ENCODE measurements around the gene XXYLT1.

DNA sequence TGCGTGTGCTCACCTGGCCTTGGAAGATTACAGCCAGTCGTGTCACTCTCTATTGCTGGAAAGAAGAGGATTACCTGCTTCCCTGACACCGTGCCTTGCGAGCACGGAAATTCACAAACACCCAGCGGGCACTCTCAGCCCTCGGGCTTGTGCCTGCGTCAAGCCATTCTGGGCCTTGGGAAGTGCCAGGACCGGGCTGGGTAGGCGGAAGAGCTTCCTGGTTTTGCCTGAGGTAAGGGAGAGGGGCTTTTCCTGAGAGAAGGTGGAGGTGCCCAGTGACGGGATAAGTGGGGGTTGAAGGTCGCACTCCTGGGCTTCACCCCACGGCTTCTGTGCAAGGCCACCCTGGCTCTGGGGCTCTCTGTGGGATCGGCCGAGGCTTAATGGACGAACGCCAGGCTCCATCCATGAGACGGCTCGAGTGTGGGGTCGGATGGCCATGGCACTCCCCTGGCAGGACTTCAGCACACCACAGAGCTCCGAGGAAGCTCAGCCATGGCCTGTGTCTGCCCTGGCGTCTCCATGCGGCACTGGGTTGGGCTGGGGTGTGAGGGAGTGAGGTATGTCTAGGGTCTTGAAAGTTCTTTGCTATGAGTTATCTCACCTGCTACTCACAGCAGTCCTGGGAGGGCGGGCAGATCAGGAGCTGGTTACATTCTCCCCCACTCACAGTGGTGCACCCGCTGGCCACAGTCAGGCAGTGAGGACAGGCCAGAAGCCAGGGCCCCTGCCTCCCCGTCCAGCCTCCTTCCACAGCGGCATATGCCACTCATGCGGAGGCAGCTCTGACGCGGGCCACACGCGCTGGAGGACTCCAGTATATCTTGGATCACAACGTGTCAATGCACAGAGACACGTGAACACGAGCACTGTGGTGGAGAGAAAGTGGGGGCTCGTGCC, 209.0 kb downstream of the XXYLT1 start:
- TF ChIP-seq, protein P1, sequence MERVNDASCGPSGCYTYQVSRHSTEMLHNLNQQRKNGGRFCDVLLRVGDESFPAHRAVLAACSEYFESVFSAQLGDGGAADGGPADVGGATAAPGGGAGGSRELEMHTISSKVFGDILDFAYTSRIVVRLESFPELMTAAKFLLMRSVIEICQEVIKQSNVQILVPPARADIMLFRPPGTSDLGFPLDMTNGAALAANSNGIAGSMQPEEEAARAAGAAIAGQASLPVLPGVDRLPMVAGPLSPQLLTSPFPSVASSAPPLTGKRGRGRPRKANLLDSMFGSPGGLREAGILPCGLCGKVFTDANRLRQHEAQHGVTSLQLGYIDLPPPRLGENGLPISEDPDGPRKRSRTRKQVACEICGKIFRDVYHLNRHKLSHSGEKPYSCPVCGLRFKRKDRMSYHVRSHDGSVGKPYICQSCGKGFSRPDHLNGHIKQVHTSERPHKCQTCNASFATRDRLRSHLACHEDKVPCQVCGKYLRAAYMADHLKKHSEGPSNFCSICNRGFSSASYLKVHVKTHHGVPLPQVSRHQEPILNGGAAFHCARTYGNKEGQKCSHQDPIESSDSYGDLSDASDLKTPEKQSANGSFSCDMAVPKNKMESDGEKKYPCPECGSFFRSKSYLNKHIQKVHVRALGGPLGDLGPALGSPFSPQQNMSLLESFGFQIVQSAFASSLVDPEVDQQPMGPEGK (CRISPR knock-in tag; IDR thresholded peaks at IDR 0.05; ENCODE audit: borderline replicate concordance), result no peak
- TF ChIP-seq CSDC2 (CRISPR knock-in tag; IDR thresholded peaks at IDR 0.05) (no peak), ZFP3 (CRISPR knock-in tag; IDR thresholded peaks at IDR 0.05) (no peak), ARNTL (CRISPR knock-in tag; IDR thresholded peaks at IDR 0.05; ENCODE audit: borderline replicate concordance, low read depth) (no peak), POU6F1 (CRISPR knock-in tag; IDR thresholded peaks at IDR 0.05; ENCODE audit: borderline replicate concordance, low read depth) (no peak), ZC3H10 (CRISPR knock-in tag; IDR thresholded peaks at IDR 0.05) (no peak), ZFP30 (CRISPR knock-in tag; IDR thresholded peaks at IDR 0.05) (no peak), TOX (CRISPR knock-in tag; IDR thresholded peaks at IDR 0.05; ENCODE audit: borderline replicate concordance) (no peak)
- TF ChIP-seq, protein P2, sequence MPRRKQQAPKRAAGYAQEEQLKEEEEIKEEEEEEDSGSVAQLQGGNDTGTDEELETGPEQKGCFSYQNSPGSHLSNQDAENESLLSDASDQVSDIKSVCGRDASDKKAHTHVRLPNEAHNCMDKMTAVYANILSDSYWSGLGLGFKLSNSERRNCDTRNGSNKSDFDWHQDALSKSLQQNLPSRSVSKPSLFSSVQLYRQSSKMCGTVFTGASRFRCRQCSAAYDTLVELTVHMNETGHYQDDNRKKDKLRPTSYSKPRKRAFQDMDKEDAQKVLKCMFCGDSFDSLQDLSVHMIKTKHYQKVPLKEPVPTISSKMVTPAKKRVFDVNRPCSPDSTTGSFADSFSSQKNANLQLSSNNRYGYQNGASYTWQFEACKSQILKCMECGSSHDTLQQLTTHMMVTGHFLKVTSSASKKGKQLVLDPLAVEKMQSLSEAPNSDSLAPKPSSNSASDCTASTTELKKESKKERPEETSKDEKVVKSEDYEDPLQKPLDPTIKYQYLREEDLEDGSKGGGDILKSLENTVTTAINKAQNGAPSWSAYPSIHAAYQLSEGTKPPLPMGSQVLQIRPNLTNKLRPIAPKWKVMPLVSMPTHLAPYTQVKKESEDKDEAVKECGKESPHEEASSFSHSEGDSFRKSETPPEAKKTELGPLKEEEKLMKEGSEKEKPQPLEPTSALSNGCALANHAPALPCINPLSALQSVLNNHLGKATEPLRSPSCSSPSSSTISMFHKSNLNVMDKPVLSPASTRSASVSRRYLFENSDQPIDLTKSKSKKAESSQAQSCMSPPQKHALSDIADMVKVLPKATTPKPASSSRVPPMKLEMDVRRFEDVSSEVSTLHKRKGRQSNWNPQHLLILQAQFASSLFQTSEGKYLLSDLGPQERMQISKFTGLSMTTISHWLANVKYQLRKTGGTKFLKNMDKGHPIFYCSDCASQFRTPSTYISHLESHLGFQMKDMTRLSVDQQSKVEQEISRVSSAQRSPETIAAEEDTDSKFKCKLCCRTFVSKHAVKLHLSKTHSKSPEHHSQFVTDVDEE (CRISPR knock-in tag; IDR thresholded peaks at IDR 0.05), result no peak
